ENCODE measurements around the gene CDH26.

Gene CDH26

GRCh38 chr20:59958123-59958522, at the start of gene CDH26:
TSS of gene CDH26 (plus strand) at chr20:59958423. CDS start at chr20:59958727, 304 bp downstream.
- DNase-seq: no peak

GRCh38 chr20:59908855-59909254, 49.4 kb upstream of the CDH26 start:
- no peak for DNase-seq

- DNase-seq: no peak
These were observed 47.2 kb upstream of the CDH26 start for GRCh38 chr20:59911041-59911440.

GRCh38 chr20:59912609-59913008, 45.6 kb upstream of the CDH26 start:
- no peak for DNase-seq

- DNase-seq: no peak
These were observed 37.3 kb upstream of the CDH26 start for GRCh38 chr20:59920944-59921343.

- no peak for DNase-seq
These were observed 34.7 kb upstream of the CDH26 start for GRCh38 chr20:59923514-59923913.

- no peak for DNase-seq
These were observed 32.9 kb upstream of the CDH26 start for GRCh38 chr20:59925359-59925758.

- DNase-seq: no peak
These were observed 32.3 kb upstream of the CDH26 start for GRCh38 chr20:59925899-59926298.

- DNase-seq: no peak
These were observed 26.5 kb upstream of the CDH26 start for GRCh38 chr20:59931511-59932312.

- no peak for DNase-seq
These were observed 25.5 kb upstream of the CDH26 start for GRCh38 chr20:59932616-59933295.

GRCh38 chr20:59933296-59933848, 24.9 kb upstream of the CDH26 start, which contains the start of gene SYCP2:
TSS of gene SYCP2 (minus strand) at chr20:59933637. CDS start at chr20:59922413, 11,224 bp downstream.
- peak; percentile 67 for DNase-seq

- DNase-seq: peak; percentile 82
These were observed 24.2 kb upstream of the CDH26 start for GRCh38 chr20:59933849-59934585.

- DNase-seq: no peak
These were observed 22.6 kb upstream of the CDH26 start for GRCh38 chr20:59935457-59936185.

GRCh38 chr20:59936409-59936808, 21.8 kb upstream of the CDH26 start:
- DNase-seq: no peak

- DNase-seq: no peak
These were observed 21.1 kb upstream of the CDH26 start for GRCh38 chr20:59937150-59937549.

- no peak for DNase-seq
These were observed 20.0 kb upstream of the CDH26 start for GRCh38 chr20:59938221-59938620.

GRCh38 chr20:59938696-59939051, 19.5 kb upstream of the CDH26 start:
- no peak for DNase-seq

GRCh38 chr20:59939052-59939878, 19.0 kb upstream of the CDH26 start:
- DNase-seq: no peak

- DNase-seq: no peak
These were observed 18.4 kb upstream of the CDH26 start for GRCh38 chr20:59939879-59940128.

GRCh38 chr20:59940129-59940955, 17.9 kb upstream of the CDH26 start, which contains the start of the genes FAM217B and PPP1R3D:
TSS of gene FAM217B (plus strand) at chr20:59940389. CDS start at chr20:59943944, 3,555 bp downstream.
TSS of gene PPP1R3D (minus strand) at chr20:59940305. CDS start at chr20:59939931, 374 bp downstream.
- peak; percentile 89 for DNase-seq

GRCh38 chr20:59940956-59941294, 17.3 kb upstream of the CDH26 start:
- DNase-seq: no peak

Measured in stimulated activated CD4-positive, alpha-beta T cell treated with anti-CD3 and anti-CD28 coated beads, Interleukin-4, amount 100 ng/mL, for 1 hour (primary cell).